Astrocyte (in vitro differentiated cells and primary cell): ENCODE measurements around the gene LIPM.

Experiments used
- EZH2 ChIP-seq: IDR thresholded peaks from 2 replicates; pipeline ENCODE4 v1.6.1; 2012; ENCODE audit warnings: mild to moderate bottlenecking, low read length, inconsistent platforms; ENCODE audit not compliant: insufficient read depth
- TF ChIP-seq, protein P1 (sequence below): IDR thresholded peaks from 2 replicates; pipeline ENCODE4 v1.5.1; 2011; ENCODE audit warnings: low read depth, mild to moderate bottlenecking, inconsistent platforms, low read length, moderate library complexity; ENCODE audit not compliant: insufficient read depth

DNA sequence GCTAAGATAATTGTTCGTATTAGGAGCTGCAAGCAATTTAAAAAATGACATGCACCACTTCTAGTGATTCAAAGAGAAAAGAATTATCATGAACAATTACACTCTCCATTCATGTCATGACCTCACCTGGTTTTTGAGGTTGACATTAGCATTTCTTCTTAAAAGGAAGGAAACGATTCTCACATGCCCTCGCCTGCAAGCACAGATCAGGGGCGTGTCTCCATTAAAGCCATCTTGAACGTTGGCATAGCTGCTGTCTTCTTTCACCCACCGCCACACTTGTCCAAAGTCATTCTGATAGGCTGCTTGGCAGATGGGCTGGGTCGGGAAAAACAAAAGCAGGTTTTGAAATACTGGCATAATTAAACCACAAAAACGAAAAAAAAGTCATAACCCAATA, 29.2 kb downstream of the LIPM start:
- TF ChIP-seq, protein P1, sequence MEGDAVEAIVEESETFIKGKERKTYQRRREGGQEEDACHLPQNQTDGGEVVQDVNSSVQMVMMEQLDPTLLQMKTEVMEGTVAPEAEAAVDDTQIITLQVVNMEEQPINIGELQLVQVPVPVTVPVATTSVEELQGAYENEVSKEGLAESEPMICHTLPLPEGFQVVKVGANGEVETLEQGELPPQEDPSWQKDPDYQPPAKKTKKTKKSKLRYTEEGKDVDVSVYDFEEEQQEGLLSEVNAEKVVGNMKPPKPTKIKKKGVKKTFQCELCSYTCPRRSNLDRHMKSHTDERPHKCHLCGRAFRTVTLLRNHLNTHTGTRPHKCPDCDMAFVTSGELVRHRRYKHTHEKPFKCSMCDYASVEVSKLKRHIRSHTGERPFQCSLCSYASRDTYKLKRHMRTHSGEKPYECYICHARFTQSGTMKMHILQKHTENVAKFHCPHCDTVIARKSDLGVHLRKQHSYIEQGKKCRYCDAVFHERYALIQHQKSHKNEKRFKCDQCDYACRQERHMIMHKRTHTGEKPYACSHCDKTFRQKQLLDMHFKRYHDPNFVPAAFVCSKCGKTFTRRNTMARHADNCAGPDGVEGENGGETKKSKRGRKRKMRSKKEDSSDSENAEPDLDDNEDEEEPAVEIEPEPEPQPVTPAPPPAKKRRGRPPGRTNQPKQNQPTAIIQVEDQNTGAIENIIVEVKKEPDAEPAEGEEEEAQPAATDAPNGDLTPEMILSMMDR = no peak
- no peak for TF ChIP-seq EZH2
